ENCODE data around the gene CRB2.

The CRB2 gene

GRCh38 chr9:123419091-123419490 lies 63.1 kb downstream of the CRB2 start:
- no peak overlapping the region for H3K4me3 ChIP-seq (ENCODE audit: low read length in 2 of 2)
- H3K36me3 ChIP-seq (ENCODE audit: control insufficient read depth in 2 of 2, insufficient read depth in 2 of 2, low read length in 2 of 2), result peaks cover 2 to 11% of the 10 kb centered on the region in 2 donors
- no peaks in the 10 kb centered on the region for H3K9me3 ChIP-seq (ENCODE audit: control insufficient read depth in 2 of 2, low read length in 2 of 2)
- H3K4me1 ChIP-seq (ENCODE audit: control insufficient read depth, insufficient read depth, low read length), result peaks cover 4% of the 10 kb centered on the region
- H3K9ac ChIP-seq (ENCODE audit: low read length in 2 of 2), result no peak overlapping the region
- no peaks in the 10 kb centered on the region for H3K27me3 ChIP-seq (ENCODE audit: control insufficient read depth in 1 of 2, insufficient read depth in 2 of 2, low read length in 2 of 2)
- H3K27ac ChIP-seq (ENCODE audit: low read length), result no peak overlapping the region

GRCh38 chr9:123419721-123420591 lies 64.0 kb downstream of the CRB2 start:
- peaks cover 3% of the 10 kb centered on the region for H3K4me1 ChIP-seq (ENCODE audit: control insufficient read depth, insufficient read depth, low read length)
- H3K36me3 ChIP-seq (ENCODE audit: control insufficient read depth in 2 of 2, insufficient read depth in 2 of 2, low read length in 2 of 2), result peaks cover 2 to 10% of the 10 kb centered on the region in 2 donors
- no peak overlapping the region for H3K4me3 ChIP-seq (ENCODE audit: low read length in 2 of 2)
- H3K9me3 ChIP-seq (ENCODE audit: control insufficient read depth in 2 of 2, low read length in 2 of 2), result no peaks in the 10 kb centered on the region
- no peaks in the 10 kb centered on the region for H3K27me3 ChIP-seq (ENCODE audit: control insufficient read depth in 1 of 2, insufficient read depth in 2 of 2, low read length in 2 of 2)
- H3K9ac ChIP-seq (ENCODE audit: low read length in 2 of 2), result no peak overlapping the region
- H3K27ac ChIP-seq (ENCODE audit: low read length), result no peak overlapping the region

- Histone ChIP-seq H3K36me3 (ENCODE audit: control insufficient read depth in 2 of 2, insufficient read depth in 2 of 2, low read length in 2 of 2) (peaks cover 2 to 10% of the 10 kb centered on the region in 2 donors), H3K4me1 (ENCODE audit: control insufficient read depth, insufficient read depth, low read length) (no peaks in the 10 kb centered on the region), H3K9me3 (ENCODE audit: control insufficient read depth in 2 of 2, low read length in 2 of 2) (no peaks in the 10 kb centered on the region), H3K9ac (ENCODE audit: low read length in 2 of 2) (no peak overlapping the region), H3K27ac (ENCODE audit: low read length) (no peak overlapping the region), H3K27me3 (ENCODE audit: control insufficient read depth in 1 of 2, insufficient read depth in 2 of 2, low read length in 2 of 2) (no peaks in the 10 kb centered on the region), H3K4me3 (ENCODE audit: low read length in 2 of 2) (no peak overlapping the region)
Measured at GRCh38 chr9:123420592-123421111, 64.7 kb downstream of the CRB2 start.

- H3K27me3 ChIP-seq (ENCODE audit: control insufficient read depth in 1 of 2, insufficient read depth in 2 of 2, low read length in 2 of 2), result no peaks in the 10 kb centered on the region
- H3K36me3 ChIP-seq (ENCODE audit: control insufficient read depth in 2 of 2, insufficient read depth in 2 of 2, low read length in 2 of 2), result peaks cover 2 to 12% of the 10 kb centered on the region in 2 donors
- no peak overlapping the region for H3K9ac ChIP-seq (ENCODE audit: low read length in 2 of 2)
- no peak overlapping the region for H3K27ac ChIP-seq (ENCODE audit: low read length)
- H3K4me3 ChIP-seq (ENCODE audit: low read length in 2 of 2), result no peak overlapping the region
- no peaks in the 10 kb centered on the region for H3K9me3 ChIP-seq (ENCODE audit: control insufficient read depth in 2 of 2, low read length in 2 of 2)
- no peaks in the 10 kb centered on the region for H3K4me1 ChIP-seq (ENCODE audit: control insufficient read depth, insufficient read depth, low read length)
Measured at GRCh38 chr9:123421186-123421585, 65.2 kb downstream of the CRB2 start.

- no peak overlapping the region for H3K4me3 ChIP-seq (ENCODE audit: low read length in 2 of 2)
- H3K27ac ChIP-seq (ENCODE audit: low read length), result no peak overlapping the region
- H3K27me3 ChIP-seq (ENCODE audit: control insufficient read depth in 1 of 2, insufficient read depth in 2 of 2, low read length in 2 of 2), result no peaks in the 10 kb centered on the region
- no peak overlapping the region for H3K9ac ChIP-seq (ENCODE audit: low read length in 2 of 2)
- H3K36me3 ChIP-seq (ENCODE audit: control insufficient read depth in 2 of 2, insufficient read depth in 2 of 2, low read length in 2 of 2), result peaks cover 2 to 13% of the 10 kb centered on the region in 2 donors
- no peaks in the 10 kb centered on the region for H3K9me3 ChIP-seq (ENCODE audit: control insufficient read depth in 2 of 2, low read length in 2 of 2)
- H3K4me1 ChIP-seq (ENCODE audit: control insufficient read depth, insufficient read depth, low read length), result no peaks in the 10 kb centered on the region
Measured at GRCh38 chr9:123421801-123422455, 65.9 kb downstream of the CRB2 start.

GRCh38 chr9:123422635-123423310 lies 66.8 kb downstream of the CRB2 start:
- H3K9ac ChIP-seq (ENCODE audit: low read length in 2 of 2), result no peak overlapping the region
- H3K27me3 ChIP-seq (ENCODE audit: control insufficient read depth in 1 of 2, insufficient read depth in 2 of 2, low read length in 2 of 2), result no peaks in the 10 kb centered on the region
- peaks cover 2 to 18% of the 10 kb centered on the region in 2 donors for H3K36me3 ChIP-seq (ENCODE audit: control insufficient read depth in 2 of 2, insufficient read depth in 2 of 2, low read length in 2 of 2)
- no peak overlapping the region for H3K27ac ChIP-seq (ENCODE audit: low read length)
- H3K4me1 ChIP-seq (ENCODE audit: control insufficient read depth, insufficient read depth, low read length), result no peaks in the 10 kb centered on the region
- H3K4me3 ChIP-seq (ENCODE audit: low read length in 2 of 2), result no peak overlapping the region
- H3K9me3 ChIP-seq (ENCODE audit: control insufficient read depth in 2 of 2, low read length in 2 of 2), result no peaks in the 10 kb centered on the region

GRCh38 chr9:123423311-123423640 lies 67.3 kb downstream of the CRB2 start:
- Histone ChIP-seq H3K4me3 (ENCODE audit: low read length in 2 of 2) (no peak overlapping the region), H3K4me1 (ENCODE audit: control insufficient read depth, insufficient read depth, low read length) (no peaks in the 10 kb centered on the region), H3K27ac (ENCODE audit: low read length) (no peak overlapping the region), H3K36me3 (ENCODE audit: control insufficient read depth in 2 of 2, insufficient read depth in 2 of 2, low read length in 2 of 2) (peaks cover 2 to 16% of the 10 kb centered on the region in 2 donors), H3K9me3 (ENCODE audit: control insufficient read depth in 2 of 2, low read length in 2 of 2) (no peaks in the 10 kb centered on the region), H3K9ac (ENCODE audit: low read length in 2 of 2) (no peak overlapping the region), H3K27me3 (ENCODE audit: control insufficient read depth in 1 of 2, insufficient read depth in 2 of 2, low read length in 2 of 2) (no peaks in the 10 kb centered on the region)

- no peaks in the 10 kb centered on the region for H3K27me3 ChIP-seq (ENCODE audit: control insufficient read depth in 1 of 2, insufficient read depth in 2 of 2, low read length in 2 of 2)
- H3K9me3 ChIP-seq (ENCODE audit: control insufficient read depth in 2 of 2, low read length in 2 of 2), result no peaks in the 10 kb centered on the region
- no peaks in the 10 kb centered on the region for H3K4me1 ChIP-seq (ENCODE audit: control insufficient read depth, insufficient read depth, low read length)
- no peak overlapping the region for H3K27ac ChIP-seq (ENCODE audit: low read length)
- H3K4me3 ChIP-seq (ENCODE audit: low read length in 2 of 2), result no peak overlapping the region
- no peak overlapping the region for H3K9ac ChIP-seq (ENCODE audit: low read length in 2 of 2)
- H3K36me3 ChIP-seq (ENCODE audit: control insufficient read depth in 2 of 2, insufficient read depth in 2 of 2, low read length in 2 of 2), result peaks cover 1 to 16% of the 10 kb centered on the region in 2 donors
Measured at GRCh38 chr9:123424131-123424530, 68.1 kb downstream of the CRB2 start.

GRCh38 chr9:123424552-123425225 lies 68.7 kb downstream of the CRB2 start:
- H3K9me3 ChIP-seq (ENCODE audit: control insufficient read depth in 2 of 2, low read length in 2 of 2), result no peaks in the 10 kb centered on the region

GRCh38 chr9:123425261-123425821 lies 69.3 kb downstream of the CRB2 start:
- Histone ChIP-seq H3K27me3 (ENCODE audit: control insufficient read depth in 1 of 2, insufficient read depth in 2 of 2, low read length in 2 of 2) (no peaks in the 10 kb centered on the region), H3K4me3 (ENCODE audit: low read length in 2 of 2) (no peak overlapping the region), H3K36me3 (ENCODE audit: control insufficient read depth in 2 of 2, insufficient read depth in 2 of 2, low read length in 2 of 2) (peaks cover under 1 to 10% of the 10 kb centered on the region in 2 donors), H3K9ac (ENCODE audit: low read length in 2 of 2) (no peak overlapping the region), H3K9me3 (ENCODE audit: control insufficient read depth in 2 of 2, low read length in 2 of 2) (no peaks in the 10 kb centered on the region), H3K4me1 (ENCODE audit: control insufficient read depth, insufficient read depth, low read length) (no peaks in the 10 kb centered on the region), H3K27ac (ENCODE audit: low read length) (no peak overlapping the region)

More at GRCh38 chr9:123424552-123425225, 68.7 kb downstream of the CRB2 start:
- no peak overlapping the region for H3K27ac ChIP-seq (ENCODE audit: low read length)
- H3K4me1 ChIP-seq (ENCODE audit: control insufficient read depth, insufficient read depth, low read length), result no peaks in the 10 kb centered on the region
- no peaks in the 10 kb centered on the region for H3K27me3 ChIP-seq (ENCODE audit: control insufficient read depth in 1 of 2, insufficient read depth in 2 of 2, low read length in 2 of 2)
- no peak overlapping the region for H3K4me3 ChIP-seq (ENCODE audit: low read length in 2 of 2)
- H3K36me3 ChIP-seq (ENCODE audit: control insufficient read depth in 2 of 2, insufficient read depth in 2 of 2, low read length in 2 of 2), result peaks cover 0 to 13% of the 10 kb centered on the region in 2 donors
- H3K9ac ChIP-seq (ENCODE audit: low read length in 2 of 2), result no peak overlapping the region

All from stomach smooth muscle (tissue), 2 donors.